HepG2 (cell line): ENCODE data around the gene MCEE. TPM values are rescaled to one million over a fixed set of nuclear protein-coding genes. Genes with fewer than 3 reads are reported as not detected.

Source experiments
- ELF4 ChIP-seq: sonication (generic); formaldehyde crosslinking; IDR thresholded peaks from 2 replicates; pipeline ENCODE4 v1.5.0; 2020; ENCODE audit warnings: missing genetic modification reagents, mild to moderate bottlenecking, moderate library complexity, borderline replicate concordance
- JUN ChIP-seq: sonication (generic); formaldehyde crosslinking; IDR thresholded peaks from 2 replicates; pipeline ENCODE4 v1.4.0; 2020; ENCODE audit warnings: mild to moderate bottlenecking, missing genetic modification reagents
- KDM5A ChIP-seq: fragments of 200-600 bp; sonication (generic); IDR thresholded peaks from 2 replicates; pipeline ENCODE4 v1.7.0; 2018; ENCODE audit warnings: antibody characterized with exemption, mild to moderate bottlenecking, low read length, borderline replicate concordance
- PAF1 ChIP-seq: IDR thresholded peaks from 2 replicates; pipeline ENCODE4 v1.6.1; 2016; ENCODE audit warnings: missing genetic modification reagents, missing compliant biosample characterization
- REXO4 ChIP-seq: sonication (generic); formaldehyde crosslinking; IDR thresholded peaks from 2 replicates; pipeline ENCODE4 v1.8.0; 2022; ENCODE audit warnings: missing genetic modification reagents, mild to moderate bottlenecking, borderline replicate concordance
- RXRA ChIP-seq: sonication (generic); formaldehyde crosslinking; IDR thresholded peaks from 2 replicates; pipeline ENCODE4 v1.5.1; 2020; ENCODE audit warnings: missing genetic modification reagents
- SNAPC2 ChIP-seq: sonication (generic); formaldehyde crosslinking; IDR thresholded peaks from 2 replicates; pipeline ENCODE4 v1.8.1; 2022; ENCODE audit warnings: mild to moderate bottlenecking, missing genetic modification reagents
- SRSF1 ChIP-seq: fragments of 200-400 bp; formaldehyde crosslinking; optimal IDR thresholded peaks from 2 replicates; pipeline ENCODE3; 2017; ENCODE audit warnings: mild to moderate bottlenecking, low read depth, low read length, moderate library complexity
- ZBTB25 ChIP-seq: IDR thresholded peaks from 2 replicates; pipeline ENCODE4 v1.6.1; 2018; ENCODE audit warnings: missing genetic modification reagents
- ZBTB4 ChIP-seq: sonication (generic); formaldehyde crosslinking; IDR thresholded peaks from 2 replicates; pipeline ENCODE4 v1.4.0; 2020; ENCODE audit warnings: missing genetic modification reagents, mild to moderate bottlenecking, borderline replicate concordance
- ZFP90 ChIP-seq: sonication (generic); formaldehyde crosslinking; IDR thresholded peaks from 2 replicates; pipeline ENCODE4 v1.8.0; 2022; ENCODE audit warnings: missing genetic modification reagents, mild to moderate bottlenecking, inconsistent platforms, borderline replicate concordance
- ZKSCAN1 ChIP-seq: fragments of 150-350 bp; IDR thresholded peaks from 2 replicates; pipeline ENCODE4 v1.6.1; 2014; ENCODE audit warnings: low read length
- ZNF142 ChIP-seq: sonication (generic); formaldehyde crosslinking; IDR thresholded peaks from 2 replicates; pipeline ENCODE4 v1.4.0; 2020; ENCODE audit warnings: missing genetic modification reagents
- ZNF160 ChIP-seq: sonication (generic); formaldehyde crosslinking; IDR thresholded peaks from 2 replicates; pipeline ENCODE4 v1.8.0; 2022; ENCODE audit warnings: mild to moderate bottlenecking, inconsistent platforms, missing genetic modification reagents
- ZNF20 ChIP-seq: sonication (generic); formaldehyde crosslinking; IDR thresholded peaks from 2 replicates; pipeline ENCODE4 v1.4.0; 2020; ENCODE audit warnings: mild to moderate bottlenecking, moderate library complexity, missing genetic modification reagents
- ZNF574 ChIP-seq: sonication (generic); formaldehyde crosslinking; IDR thresholded peaks from 2 replicates; pipeline ENCODE4 v1.4.0; 2020; ENCODE audit warnings: missing genetic modification reagents
- ZNF775 ChIP-seq: sonication (generic); formaldehyde crosslinking; IDR thresholded peaks from 2 replicates; pipeline ENCODE4 v1.4.0; 2020; ENCODE audit warnings: missing genetic modification reagents, mild to moderate bottlenecking, moderate library complexity, borderline replicate concordance
- ZNF83 ChIP-seq: sonication (generic); formaldehyde crosslinking; IDR thresholded peaks from 2 replicates; pipeline ENCODE4 v1.4.0; 2020; ENCODE audit warnings: missing genetic modification reagents, mild to moderate bottlenecking, borderline replicate concordance
- polyA plus RNA-seq, 8 experiments: library from polyadenylated mRNA; depleted of rRNA in 3 of 8; stranded (reverse) in 7 of 8; unstranded in 1 of 8; fragments of >200 nt; fragmentation: Illumina TruSeq in 4 of 8; extraction: Trizol in 4 of 8; gene quantifications; 2 replicates each; pipeline versions ENCODE4 v1.2.1 to v1.2.3, GENCODE V29; 2011 to 2016; ENCODE audit warnings: low read depth in 4 of 8, missing spikeins in 1 of 8, mixed read lengths in 1 of 8; ENCODE audit not compliant: insufficient read depth in 1 of 8
- total RNA-seq, 5 experiments: library from RNA; depleted of rRNA; stranded (reverse); fragments of >200 nt; fragmentation: Illumina TruSeq; extraction: Trizol; gene quantifications; 2 replicates each; pipeline ENCODE4 v1.2.3, GENCODE V29; 2016; ENCODE audit warnings: low read depth in 1 of 5

The MCEE gene
- total and polyA plus RNA-seq, 2 of the 13 experiments (the other 11 are each of a cell fraction or from before 2014, with no cell fraction given) = 32.0 to 66.9 TPM

- no peak for TF ChIP-seq ZNF142 (CRISPR knock-in tag)
- TF ChIP-seq ZNF83 = no peak
- no peak for TF ChIP-seq SNAPC2 (CRISPR knock-in tag)
- no peak for TF ChIP-seq ZNF20
- TF ChIP-seq ZNF775 (CRISPR knock-in tag) = no peak
- TF ChIP-seq JUN (CRISPR knock-in tag) = no peak
- no peak for TF ChIP-seq ZBTB25 (CRISPR knock-in tag)
- no peak for TF ChIP-seq ZKSCAN1
- no peak for TF ChIP-seq REXO4 (CRISPR knock-in tag)
- TF ChIP-seq ELF4 (CRISPR knock-in tag) = no peak
- TF ChIP-seq ZFP90 (CRISPR knock-in tag) = no peak
- peak; percentile 39; the same call in 1 of the 2 replicates for TF ChIP-seq ZNF574 (CRISPR knock-in tag)
- TF ChIP-seq KDM5A = no peak
- TF ChIP-seq RXRA = no peak
- TF ChIP-seq ZNF160 = no peak
- TF ChIP-seq SRSF1 = no peak
- TF ChIP-seq PAF1 (CRISPR knock-in tag) = no peak
- no peak for TF ChIP-seq ZBTB4 (CRISPR knock-in tag)
These were observed 6.1 kb upstream of the MCEE start (continued) for GRCh38 chr2:71136174-71136573.
